Measurements from ENCODE around the gene RLN1.
"Not testable (repeated sequence)": the region's sequence is repeated elsewhere in the genome, so short reads cannot be mapped to it uniquely, and the experiment has no call there.

DNA sequence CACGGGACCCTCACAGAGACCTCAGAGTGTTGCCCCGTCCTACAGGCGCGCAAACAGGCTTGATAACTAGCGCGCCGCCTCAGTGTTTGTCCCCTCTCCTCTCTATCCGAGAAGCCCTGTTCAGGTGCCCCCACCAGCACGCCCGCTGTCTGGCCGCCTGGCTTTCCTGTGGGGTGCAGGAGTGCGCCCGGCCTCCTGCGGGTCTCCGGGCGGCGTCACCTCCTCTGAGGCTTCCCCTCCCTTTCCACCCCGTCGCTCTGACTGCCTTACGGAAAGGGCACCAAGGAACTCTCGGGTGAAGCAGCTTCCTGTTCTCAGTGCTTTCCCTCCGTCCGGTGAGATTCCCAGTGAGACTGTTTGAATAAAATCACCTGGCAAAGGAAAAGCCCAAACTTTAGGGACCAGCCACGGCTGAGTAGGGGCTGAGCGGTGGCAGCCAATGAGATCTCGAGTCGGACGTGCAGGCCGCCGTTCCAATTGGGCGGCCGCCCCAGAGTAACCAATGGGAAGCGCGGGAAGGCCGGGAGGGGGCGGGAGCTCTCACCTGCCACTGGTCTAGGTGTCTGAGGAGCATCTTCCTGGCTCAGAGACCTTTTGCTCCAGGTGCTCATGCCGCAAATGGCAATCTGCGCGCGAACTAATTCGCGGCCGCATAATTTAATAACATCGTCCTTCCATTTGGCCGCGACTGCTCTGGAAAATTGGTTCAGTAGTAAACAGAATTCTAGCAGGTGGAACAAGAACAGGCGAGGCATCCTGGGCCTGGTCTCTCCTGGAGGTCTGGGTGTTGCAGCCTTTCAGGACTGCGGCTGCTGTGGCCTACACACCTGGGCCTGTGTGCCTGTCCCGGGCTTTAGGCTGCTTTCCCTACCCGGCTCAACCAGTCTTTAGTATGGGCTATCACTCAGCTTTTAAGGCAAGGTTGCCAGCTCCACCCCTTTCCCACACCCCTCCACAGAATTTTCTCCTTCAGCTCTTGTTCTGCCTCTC is at the start of gene RLN1:
- TF ChIP-seq EZH2 (optimal IDR thresholded peaks at IDR 0.05; ENCODE audit: low read depth, low read length); EZH2phosphoT487 (IDR thresholded peaks at IDR 0.05; ENCODE audit: low read length): not testable (repeated sequence)
- TF ChIP-seq, protein P1, sequence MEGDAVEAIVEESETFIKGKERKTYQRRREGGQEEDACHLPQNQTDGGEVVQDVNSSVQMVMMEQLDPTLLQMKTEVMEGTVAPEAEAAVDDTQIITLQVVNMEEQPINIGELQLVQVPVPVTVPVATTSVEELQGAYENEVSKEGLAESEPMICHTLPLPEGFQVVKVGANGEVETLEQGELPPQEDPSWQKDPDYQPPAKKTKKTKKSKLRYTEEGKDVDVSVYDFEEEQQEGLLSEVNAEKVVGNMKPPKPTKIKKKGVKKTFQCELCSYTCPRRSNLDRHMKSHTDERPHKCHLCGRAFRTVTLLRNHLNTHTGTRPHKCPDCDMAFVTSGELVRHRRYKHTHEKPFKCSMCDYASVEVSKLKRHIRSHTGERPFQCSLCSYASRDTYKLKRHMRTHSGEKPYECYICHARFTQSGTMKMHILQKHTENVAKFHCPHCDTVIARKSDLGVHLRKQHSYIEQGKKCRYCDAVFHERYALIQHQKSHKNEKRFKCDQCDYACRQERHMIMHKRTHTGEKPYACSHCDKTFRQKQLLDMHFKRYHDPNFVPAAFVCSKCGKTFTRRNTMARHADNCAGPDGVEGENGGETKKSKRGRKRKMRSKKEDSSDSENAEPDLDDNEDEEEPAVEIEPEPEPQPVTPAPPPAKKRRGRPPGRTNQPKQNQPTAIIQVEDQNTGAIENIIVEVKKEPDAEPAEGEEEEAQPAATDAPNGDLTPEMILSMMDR (IDR thresholded peaks at IDR 0.05; ENCODE audit: low read length) = not testable (repeated sequence)

Measured in MM.1S (cell line).